ENCODE data around the gene PDE11A.

The PDE11A gene

GRCh38 chr2:177984749-177985148, 87.8 kb downstream of the PDE11A start:
- no peak for TF ChIP-seq EZH2phosphoT487 (conservative IDR thresholded peaks at IDR 0.05; ENCODE audit: low read length)
- no peak for TF ChIP-seq CTCF (IDR thresholded peaks at IDR 0.05; ENCODE audit: insufficient read depth, low read length, poor library complexity, severe bottlenecking)
- no peaks in the 10 kb centered on the region for H4K20me1 ChIP-seq (ENCODE audit: low read depth, low read length)
- no peaks in the 10 kb centered on the region for H3F3A ChIP-seq (ENCODE audit: insufficient read depth)
- H3K4me3 ChIP-seq (ENCODE audit: insufficient read depth, low read length, poor library complexity, severe bottlenecking): no peak overlapping the region
- H3K9me3 ChIP-seq (ENCODE audit: insufficient read depth, low read length): no peaks in the 10 kb centered on the region
- no peak overlapping the region for H2AFZ ChIP-seq (ENCODE audit: low read depth, low read length, severe bottlenecking)
- H3K9me2 ChIP-seq (replicated peaks; ENCODE audit: insufficient read depth, low read length): no peaks in the 10 kb centered on the region
- H3K27me3 ChIP-seq (ENCODE audit: low read length): no peaks in the 10 kb centered on the region
- no peak overlapping the region for H3K9ac ChIP-seq (ENCODE audit: low read length)
- H3K36me3 ChIP-seq (ENCODE audit: low read length): no peaks in the 10 kb centered on the region
- H3K4me2 ChIP-seq (ENCODE audit: low read depth, low read length, poor library complexity, severe bottlenecking): no peak overlapping the region
- no peak overlapping the region for H3K27ac ChIP-seq (ENCODE audit: low read depth, low read length)
- H3K79me2 ChIP-seq (ENCODE audit: insufficient read depth, low read length): no peaks in the 10 kb centered on the region

GRCh38 chr2:177983183-177983788, 89.3 kb downstream of the PDE11A start:
- TF ChIP-seq EZH2phosphoT487 (conservative IDR thresholded peaks at IDR 0.05; ENCODE audit: low read length) (no peak), CTCF (IDR thresholded peaks at IDR 0.05; ENCODE audit: insufficient read depth, low read length, poor library complexity, severe bottlenecking) (peak; percentile 91)
- no peaks in the 10 kb centered on the region for H3K79me2 ChIP-seq (ENCODE audit: insufficient read depth, low read length)
- no peaks in the 10 kb centered on the region for H3K27me3 ChIP-seq (ENCODE audit: low read length)
- no peaks in the 10 kb centered on the region for H3F3A ChIP-seq (ENCODE audit: insufficient read depth)
- no peaks in the 10 kb centered on the region for H3K9me2 ChIP-seq (replicated peaks; ENCODE audit: insufficient read depth, low read length)
- H3K4me2 ChIP-seq (ENCODE audit: low read depth, low read length, poor library complexity, severe bottlenecking): no peak overlapping the region
- no peak overlapping the region for H3K4me3 ChIP-seq (ENCODE audit: insufficient read depth, low read length, poor library complexity, severe bottlenecking)
- no peak overlapping the region for H2AFZ ChIP-seq (ENCODE audit: low read depth, low read length, severe bottlenecking)
- H3K27ac ChIP-seq (ENCODE audit: low read depth, low read length): no peak overlapping the region
- no peaks in the 10 kb centered on the region for H3K9me3 ChIP-seq (ENCODE audit: insufficient read depth, low read length)
- no peak overlapping the region for H3K9ac ChIP-seq (ENCODE audit: low read length)
- no peaks in the 10 kb centered on the region for H4K20me1 ChIP-seq (ENCODE audit: low read depth, low read length)
- no peaks in the 10 kb centered on the region for H3K36me3 ChIP-seq (ENCODE audit: low read length)

- Histone ChIP-seq H3F3A (ENCODE audit: insufficient read depth) (no peaks in the 10 kb centered on the region), H3K36me3 (ENCODE audit: low read length) (no peaks in the 10 kb centered on the region), H3K79me2 (ENCODE audit: insufficient read depth, low read length) (no peaks in the 10 kb centered on the region), H3K27me3 (ENCODE audit: low read length) (no peaks in the 10 kb centered on the region), H2AFZ (ENCODE audit: low read depth, low read length, severe bottlenecking) (no peak overlapping the region), H3K4me3 (ENCODE audit: insufficient read depth, low read length, poor library complexity, severe bottlenecking) (no peak overlapping the region), H3K9ac (ENCODE audit: low read length) (no peak overlapping the region), H3K9me2 (replicated peaks; ENCODE audit: insufficient read depth, low read length) (no peaks in the 10 kb centered on the region), H3K4me2 (ENCODE audit: low read depth, low read length, poor library complexity, severe bottlenecking) (no peak overlapping the region), H3K27ac (ENCODE audit: low read depth, low read length) (no peak overlapping the region), H3K9me3 (ENCODE audit: insufficient read depth, low read length) (no peaks in the 10 kb centered on the region), H4K20me1 (ENCODE audit: low read depth, low read length) (no peaks in the 10 kb centered on the region)
- TF ChIP-seq EZH2phosphoT487 (conservative IDR thresholded peaks at IDR 0.05; ENCODE audit: low read length): no peak
- no peak for TF ChIP-seq CTCF (IDR thresholded peaks at IDR 0.05; ENCODE audit: insufficient read depth, low read length, poor library complexity, severe bottlenecking)
These were observed 99.8 kb downstream of the PDE11A start for GRCh38 chr2:177972782-177973181.

Data from SU-DHL-6 (cell line).